HepG2 (cell line): ENCODE data around the gene PDE3B. TPM values are rescaled to one million over a fixed set of nuclear protein-coding genes. Genes with fewer than 3 reads are reported as not detected.
A peak's percentile ranks its signal among the peaks of the same experiment; 100 is the strongest.

Experiments
- GMEB1 ChIP-seq: sonication (generic); formaldehyde crosslinking; IDR thresholded peaks from 2 replicates; pipeline ENCODE4 v1.5.1; 2020; ENCODE audit warnings: missing genetic modification reagents, mild to moderate bottlenecking, borderline replicate concordance
- IRF9 ChIP-seq: sonication (generic); formaldehyde crosslinking; IDR thresholded peaks from 2 replicates; pipeline ENCODE4 v1.8.0; 2022; ENCODE audit warnings: missing genetic modification reagents, mild to moderate bottlenecking, borderline replicate concordance
- NFYC ChIP-seq: IDR thresholded peaks from 2 replicates; pipeline ENCODE4 v1.6.1; 2016; ENCODE audit warnings: missing genetic modification reagents, missing compliant biosample characterization
- NONO ChIP-seq, 2 experiments: fragments of 450-650 bp in 1 of 2; sonication (generic) in 1 of 2; formaldehyde crosslinking in 1 of 2; IDR thresholded peaks in 1 of 2; conservative IDR thresholded peaks in 1 of 2; 2 replicates each; pipeline versions ENCODE4 v1.6.1 to v1.8.0; 2017 to 2022; ENCODE audit warnings: mild to moderate bottlenecking in 1 of 2, missing genetic modification reagents in 1 of 2, moderate library complexity in 1 of 2
- NRL ChIP-seq: sonication (generic); formaldehyde crosslinking; IDR thresholded peaks from 2 replicates; pipeline ENCODE4 v1.5.0; 2020; ENCODE audit warnings: missing genetic modification reagents, mild to moderate bottlenecking, moderate library complexity, borderline replicate concordance
- PHF20 ChIP-seq: sonication (generic); formaldehyde crosslinking; IDR thresholded peaks from 2 replicates; pipeline ENCODE4 v1.5.0; 2020; ENCODE audit warnings: mild to moderate bottlenecking, missing genetic modification reagents
- SMAD1 ChIP-seq: sonication (generic); formaldehyde crosslinking; IDR thresholded peaks from 2 replicates; pipeline ENCODE4 v1.4.0; 2020; ENCODE audit warnings: missing genetic modification reagents, low read depth, mild to moderate bottlenecking, borderline replicate concordance
- SMARCE1 ChIP-seq: fragments of 450-650 bp; IDR thresholded peaks from 2 replicates; pipeline ENCODE4 v1.6.1; 2017; ENCODE audit warnings: borderline replicate concordance
- TARDBP ChIP-seq: sonication (generic); formaldehyde crosslinking; IDR thresholded peaks from 2 replicates; pipeline ENCODE4 v1.8.0; 2022; ENCODE audit warnings: mild to moderate bottlenecking, missing genetic modification reagents
- WIZ ChIP-seq: sonication (generic); formaldehyde crosslinking; IDR thresholded peaks from 2 replicates; pipeline ENCODE4 v1.5.1; 2020; ENCODE audit warnings: mild to moderate bottlenecking, missing genetic modification reagents
- YEATS4 ChIP-seq: sonication (generic); formaldehyde crosslinking; IDR thresholded peaks from 2 replicates; pipeline ENCODE4 v1.4.0; 2020; ENCODE audit warnings: missing genetic modification reagents, borderline replicate concordance
- ZBTB39 ChIP-seq: sonication (generic); formaldehyde crosslinking; IDR thresholded peaks from 2 replicates; pipeline ENCODE4 v1.5.0; 2020; ENCODE audit warnings: missing genetic modification reagents
- ZFP1 ChIP-seq: IDR thresholded peaks from 2 replicates; pipeline ENCODE4 v1.6.1; 2016
- ZMAT5 ChIP-seq: sonication (generic); formaldehyde crosslinking; IDR thresholded peaks from 2 replicates; pipeline ENCODE4 v1.5.0; 2020; ENCODE audit warnings: mild to moderate bottlenecking, low read depth, missing genetic modification reagents, borderline replicate concordance
- ZNF142 ChIP-seq: sonication (generic); formaldehyde crosslinking; IDR thresholded peaks from 2 replicates; pipeline ENCODE4 v1.4.0; 2020; ENCODE audit warnings: missing genetic modification reagents
- ZNF3 ChIP-seq: IDR thresholded peaks from 2 replicates; pipeline ENCODE4 v1.7.0; 2017; ENCODE audit warnings: inconsistent platforms
- ZNF430 ChIP-seq: sonication (generic); formaldehyde crosslinking; IDR thresholded peaks from 2 replicates; pipeline ENCODE4 v1.9.0; 2021; ENCODE audit warnings: mild to moderate bottlenecking, missing genetic modification reagents
- ZNF44 ChIP-seq: sonication (generic); formaldehyde crosslinking; IDR thresholded peaks from 2 replicates; pipeline ENCODE4 v1.5.1; 2020; ENCODE audit warnings: mild to moderate bottlenecking, missing genetic modification reagents
- ZNF737 ChIP-seq: sonication (generic); formaldehyde crosslinking; IDR thresholded peaks from 2 replicates; pipeline ENCODE4 v1.5.0; 2020; ENCODE audit warnings: missing genetic modification reagents, mild to moderate bottlenecking, borderline replicate concordance
- polyA plus RNA-seq, 8 experiments: library from polyadenylated mRNA; depleted of rRNA in 3 of 8; stranded (reverse) in 7 of 8; unstranded in 1 of 8; fragments of >200 nt; fragmentation: Illumina TruSeq in 4 of 8; extraction: Trizol in 4 of 8; gene quantifications; 2 replicates each; pipeline versions ENCODE4 v1.2.1 to v1.2.3, GENCODE V29; 2011 to 2016; ENCODE audit warnings: low read depth in 4 of 8, missing spikeins in 1 of 8, mixed read lengths in 1 of 8; ENCODE audit not compliant: insufficient read depth in 1 of 8
- total RNA-seq, 5 experiments: library from RNA; depleted of rRNA; stranded (reverse); fragments of >200 nt; fragmentation: Illumina TruSeq; extraction: Trizol; gene quantifications; 2 replicates each; pipeline ENCODE4 v1.2.3, GENCODE V29; 2016; ENCODE audit warnings: low read depth in 1 of 5

The PDE3B gene
- total and polyA plus RNA-seq, 2 of the 13 experiments (the other 11 are each of a cell fraction or from before 2014, with no cell fraction given): 14.1 to 26.5 TPM

GRCh38 chr11:14892036-14892556 lies 248.5 kb downstream of the PDE3B start, which contains the start of gene CYP2R1 (continued):
- TF ChIP-seq ZNF142: 0 out of 2 replicates have a peak, but pooled peaks have one; percentile 14
- no peak for TF ChIP-seq ZNF44
- TF ChIP-seq ZBTB39 (CRISPR knock-in tag): no peak
- no peak for TF ChIP-seq GMEB1 (CRISPR knock-in tag)
- no peak for TF ChIP-seq WIZ
- TF ChIP-seq NFYC (CRISPR knock-in tag): peak; percentile 94
- TF ChIP-seq NONO (IDR thresholded peaks at IDR 0.05): no peak
- no peak for TF ChIP-seq NONO (CRISPR knock-in tag; conservative IDR thresholded peaks at IDR 0.05)
- TF ChIP-seq ZFP1: no peak
- TF ChIP-seq SMARCE1: no peak
- TF ChIP-seq NRL: no peak
- no peak for TF ChIP-seq TARDBP (CRISPR knock-in tag)
- TF ChIP-seq ZNF430 (CRISPR knock-in tag): 0 out of 2 replicates have a peak, but pooled peaks have one; percentile 51
- no peak for TF ChIP-seq PHF20
- TF ChIP-seq ZNF737 (CRISPR knock-in tag): no peak
- no peak for TF ChIP-seq ZNF3 (CRISPR knock-in tag)
- TF ChIP-seq IRF9 (CRISPR knock-in tag): no peak
- TF ChIP-seq ZMAT5 (CRISPR knock-in tag): no peak
- TF ChIP-seq SMAD1 (CRISPR knock-in tag): no peak
- no peak for TF ChIP-seq YEATS4
